Neural progenitor cell (in vitro differentiated cells): Measurements from ENCODE around the gene ABHD17B.

Experiments
- CTCF ChIP-seq: fragments of 200-600 bp; sonication (generic); IDR thresholded peaks from 2 replicates; pipeline ENCODE4 v1.5.1; 2017; ENCODE audit warnings: antibody characterized with exemption, mild to moderate bottlenecking
- EZH2 ChIP-seq: fragments of 200-600 bp; sonication (generic); IDR thresholded peaks from 2 replicates; pipeline ENCODE4 v1.6.1; 2017; ENCODE audit warnings: antibody characterized with exemption, mild to moderate bottlenecking, moderate library complexity
- EZH2phosphoT487 ChIP-seq: fragments of 200-600 bp; sonication (generic); IDR thresholded peaks from 2 replicates; pipeline ENCODE4 v1.6.1; 2017; ENCODE audit warnings: antibody characterized with exemption

- TF ChIP-seq CTCF (no peak), EZH2phosphoT487 (no peak), EZH2 (no peak)
Measured at GRCh38 chr9:71937070-71937625, 26.2 kb upstream of the ABHD17B start.
